ENCODE data around the gene ATXN2. TPM values are rescaled to one million over a fixed set of nuclear protein-coding genes. Genes with fewer than 3 reads are reported as not detected.

Gene ATXN2
- total RNA-seq, 1 donor from 2014 or later, result 50.0 TPM

GRCh38 chr12:111638556-111638955, 39.4 kb upstream of the ATXN2 start:
- intact Hi-C loops (cut with micrococcal nuclease), result no loop called here
- TF ChIP-seq CTCF (IDR thresholded peaks at IDR 0.05; ENCODE audit: borderline replicate concordance), result no peak
- peak overlapping the region; percentile 6 for H3K27ac ChIP-seq (replicated peaks)
- no peak for DNase-seq
- peaks cover 16% of the 10 kb centered on the region for H3K36me3 ChIP-seq
- H3K9me3 ChIP-seq (replicated peaks), result no peaks in the 10 kb centered on the region
- no peaks in the 10 kb centered on the region for H3K27me3 ChIP-seq (ENCODE audit: low read depth)
- H3K4me1 ChIP-seq, result peaks cover 38% of the 10 kb centered on the region
- H3K4me3 ChIP-seq, result no peak overlapping the region

GRCh38 chr12:111636209-111636945, 37.3 kb upstream of the ATXN2 start:
- Histone ChIP-seq H3K4me1 (peaks cover 21% of the 10 kb centered on the region), H3K9me3 (replicated peaks) (no peaks in the 10 kb centered on the region), H3K27me3 (ENCODE audit: low read depth) (no peaks in the 10 kb centered on the region), H3K36me3 (peaks cover under 1% of the 10 kb centered on the region), H3K4me3 (peak overlapping the region; percentile 32), H3K27ac (replicated peaks) (peak overlapping the region; percentile 77)
- no peak for TF ChIP-seq CTCF (IDR thresholded peaks at IDR 0.05; ENCODE audit: borderline replicate concordance)
- DNase-seq, result peak; percentile 55
- intact Hi-C loops (cut with micrococcal nuclease), result no loop called here

- no peak for TF ChIP-seq CTCF (IDR thresholded peaks at IDR 0.05; ENCODE audit: borderline replicate concordance)
- no peak overlapping the region for H3K4me3 ChIP-seq
- H3K36me3 ChIP-seq, result no peaks in the 10 kb centered on the region
- no peaks in the 10 kb centered on the region for H3K9me3 ChIP-seq (replicated peaks)
- H3K27me3 ChIP-seq (ENCODE audit: low read depth), result no peaks in the 10 kb centered on the region
- H3K4me1 ChIP-seq, result peaks cover 21% of the 10 kb centered on the region
- no peak for DNase-seq
- H3K27ac ChIP-seq (replicated peaks), result peak overlapping the region; percentile 77
- intact Hi-C loops (cut with micrococcal nuclease), result no loop called here
Observed at GRCh38 chr12:111635524-111635923, 36.4 kb upstream of the ATXN2 start.

GRCh38 chr12:111628505-111629260, 29.6 kb upstream of the ATXN2 start:
- Histone ChIP-seq H3K27ac (replicated peaks) (no peak overlapping the region), H3K9me3 (replicated peaks) (no peaks in the 10 kb centered on the region), H3K4me1 (no peaks in the 10 kb centered on the region), H3K4me3 (no peak overlapping the region), H3K36me3 (no peaks in the 10 kb centered on the region), H3K27me3 (ENCODE audit: low read depth) (no peaks in the 10 kb centered on the region)
- no peak for TF ChIP-seq CTCF (IDR thresholded peaks at IDR 0.05; ENCODE audit: borderline replicate concordance)
- DNase-seq, result no peak
- intact Hi-C loops (cut with micrococcal nuclease), result no loop called here

- no peak for TF ChIP-seq CTCF (IDR thresholded peaks at IDR 0.05; ENCODE audit: borderline replicate concordance)
- H3K9me3 ChIP-seq (replicated peaks), result no peaks in the 10 kb centered on the region
- H3K36me3 ChIP-seq, result no peaks in the 10 kb centered on the region
- intact Hi-C loops (cut with micrococcal nuclease), result no loop called here
- H3K27me3 ChIP-seq (ENCODE audit: low read depth), result no peaks in the 10 kb centered on the region
- H3K27ac ChIP-seq (replicated peaks), result no peak overlapping the region
- no peak for DNase-seq
- H3K4me1 ChIP-seq, result no peaks in the 10 kb centered on the region
- H3K4me3 ChIP-seq, result no peak overlapping the region
Observed at GRCh38 chr12:111626230-111626629, 27.1 kb upstream of the ATXN2 start.

All from left ventricle myocardium inferior (tissue), 1 donor.